Left lung (tissue), 10 donors: ENCODE measurements around the gene GPR37L1. TPM values are rescaled to one million over a fixed set of nuclear protein-coding genes. Genes with fewer than 3 reads are reported as not detected.
A peak's percentile ranks its signal among the peaks of the same experiment; 100 is the strongest.

Experiments
- ATAC-seq: fragments of 200-7000 bp; cut with Tn5 transposase; one replicate; pipeline ENCODE4 v1.9.1; 2020; ENCODE audit warnings: moderate library complexity
- DNase-seq, 4 donors: peaks; one replicate each; pipeline ENCODE4 v3.0.0-alpha.2; 2013 to 2020
- H3K27ac ChIP-seq, 2 donors: fragments of 200-600 bp; sonication (generic) in 1 of 2; one replicate each; pipeline versions ENCODE4 v1.5.0 to v1.8.0; 2020 to 2021
- H3K27me3 ChIP-seq, 2 donors: fragments of 200-600 bp; sonication (generic) in 1 of 2; one replicate each; pipeline versions ENCODE4 v1.5.0 to v1.8.0; 2020 to 2021
- H3K36me3 ChIP-seq, 2 donors: fragments of 200-600 bp; sonication (generic) in 1 of 2; one replicate each; pipeline versions ENCODE4 v1.5.0 to v1.8.0; 2020 to 2021
- H3K4me1 ChIP-seq, 2 donors: fragments of 200-600 bp; one replicate each; pipeline ENCODE4 v1.8.0; 2021
- H3K4me3 ChIP-seq, 2 donors: fragments of 200-600 bp; sonication (generic) in 1 of 2; one replicate each; pipeline versions ENCODE4 v1.5.0 to v1.8.0; 2020 to 2021; ENCODE audit warnings: mild to moderate bottlenecking in 1 of 2
- H3K9me3 ChIP-seq, 2 donors: fragments of 200-600 bp; sonication (generic) in 1 of 2; one replicate each; pipeline versions ENCODE4 v1.5.0 to v1.8.0; 2020 to 2021
- intact Hi-C, 2 donors: fragments of 100-400 bp; cut with DNase I; formaldehyde crosslinking; loops; one replicate each; pipeline versions ENCODE4 v1.11.2 to v1.14.2; 2022
- polyA plus RNA-seq, 6 donors: library from polyadenylated mRNA; unstranded; fragments of 120-200 nt; gene quantifications; one replicate each; pipeline ENCODE4 v1.2.1, GENCODE V29; 2013; ENCODE audit not compliant: insufficient read length in 6 of 6
- total RNA-seq, 2 donors: library from RNA; stranded (reverse); fragmentation: NEBNext Ultra II Directional; extraction: Animal tissue kit (Norgen Biotek cat#: 25700); gene quantifications; one replicate each; pipeline ENCODE4 v1.2.1, GENCODE V29; 2021
- TF ChIP-seq, protein P1 (sequence below), 2 donors: fragments of 200-600 bp; sonication (generic) in 1 of 2; IDR thresholded peaks; one replicate each; pipeline versions ENCODE4 v1.5.0 to v1.8.0; 2021; ENCODE audit warnings: antibody characterized with exemption in 2 of 2
- donor health status: DM: no; HTN: yes; CAD: no.
- donor health status: DM: no; HTN: no; CAD: no.

The GPR37L1 gene
- total and polyA plus RNA-seq, 8 donors, result 0.05 to 0.20 (median 0.10) TPM

DNA sequence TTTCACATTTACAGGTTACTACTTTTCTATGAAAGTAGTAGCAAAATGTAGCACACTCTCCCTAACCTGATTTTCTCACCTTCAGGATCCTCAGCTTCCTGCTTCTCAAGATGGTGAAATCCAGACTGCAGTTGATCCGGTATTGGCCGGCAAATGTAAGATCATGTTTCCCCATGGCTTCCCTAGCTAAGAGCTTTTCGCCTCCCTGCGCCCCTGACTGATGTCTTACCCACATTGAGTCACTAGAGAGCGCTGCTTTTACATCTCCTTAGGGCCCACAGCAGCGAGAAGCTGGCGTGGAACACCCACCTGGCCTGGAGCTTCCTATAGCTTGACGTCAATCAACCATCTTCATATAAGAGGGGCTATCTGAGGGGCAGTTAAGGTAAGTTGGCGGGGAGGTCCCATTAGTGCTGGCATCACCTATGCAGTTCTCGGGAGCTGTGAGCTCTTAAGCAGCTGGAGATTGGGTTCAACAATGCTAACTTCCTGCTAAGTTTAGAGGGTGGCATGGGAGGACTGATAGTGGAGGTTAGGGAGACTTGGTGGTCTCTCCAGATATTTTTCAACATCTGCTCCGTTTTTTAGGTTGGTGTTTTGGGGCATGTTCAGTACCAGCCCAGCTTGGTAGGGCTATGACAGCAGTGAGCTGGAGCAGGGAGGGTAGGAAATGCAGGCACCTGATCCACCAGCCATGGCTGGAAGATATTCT, 32.2 kb downstream of the GPR37L1 start:
- H3K27ac ChIP-seq, result peak overlapping the region in 1 of 2 donors; percentile 15
- peaks cover 11 to 58% of the 10 kb centered on the region in 2 donors for H3K4me1 ChIP-seq
- intact Hi-C loops, result no loop called here
- H3K27me3 ChIP-seq, result no peaks in the 10 kb centered on the region
- peaks cover 0 to 45% of the 10 kb centered on the region in 2 donors for H3K36me3 ChIP-seq
- TF ChIP-seq, protein P1, sequence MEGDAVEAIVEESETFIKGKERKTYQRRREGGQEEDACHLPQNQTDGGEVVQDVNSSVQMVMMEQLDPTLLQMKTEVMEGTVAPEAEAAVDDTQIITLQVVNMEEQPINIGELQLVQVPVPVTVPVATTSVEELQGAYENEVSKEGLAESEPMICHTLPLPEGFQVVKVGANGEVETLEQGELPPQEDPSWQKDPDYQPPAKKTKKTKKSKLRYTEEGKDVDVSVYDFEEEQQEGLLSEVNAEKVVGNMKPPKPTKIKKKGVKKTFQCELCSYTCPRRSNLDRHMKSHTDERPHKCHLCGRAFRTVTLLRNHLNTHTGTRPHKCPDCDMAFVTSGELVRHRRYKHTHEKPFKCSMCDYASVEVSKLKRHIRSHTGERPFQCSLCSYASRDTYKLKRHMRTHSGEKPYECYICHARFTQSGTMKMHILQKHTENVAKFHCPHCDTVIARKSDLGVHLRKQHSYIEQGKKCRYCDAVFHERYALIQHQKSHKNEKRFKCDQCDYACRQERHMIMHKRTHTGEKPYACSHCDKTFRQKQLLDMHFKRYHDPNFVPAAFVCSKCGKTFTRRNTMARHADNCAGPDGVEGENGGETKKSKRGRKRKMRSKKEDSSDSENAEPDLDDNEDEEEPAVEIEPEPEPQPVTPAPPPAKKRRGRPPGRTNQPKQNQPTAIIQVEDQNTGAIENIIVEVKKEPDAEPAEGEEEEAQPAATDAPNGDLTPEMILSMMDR (IDR thresholded peaks at IDR 0.05), result peak; percentile 29 to 44
- H3K4me3 ChIP-seq, result no peak overlapping the region
- H3K9me3 ChIP-seq, result no peaks in the 10 kb centered on the region
- ATAC-seq (peak; percentile 91), DNase-seq (peak in 2 of 4 donors; percentile 77 to 79)

DNA sequence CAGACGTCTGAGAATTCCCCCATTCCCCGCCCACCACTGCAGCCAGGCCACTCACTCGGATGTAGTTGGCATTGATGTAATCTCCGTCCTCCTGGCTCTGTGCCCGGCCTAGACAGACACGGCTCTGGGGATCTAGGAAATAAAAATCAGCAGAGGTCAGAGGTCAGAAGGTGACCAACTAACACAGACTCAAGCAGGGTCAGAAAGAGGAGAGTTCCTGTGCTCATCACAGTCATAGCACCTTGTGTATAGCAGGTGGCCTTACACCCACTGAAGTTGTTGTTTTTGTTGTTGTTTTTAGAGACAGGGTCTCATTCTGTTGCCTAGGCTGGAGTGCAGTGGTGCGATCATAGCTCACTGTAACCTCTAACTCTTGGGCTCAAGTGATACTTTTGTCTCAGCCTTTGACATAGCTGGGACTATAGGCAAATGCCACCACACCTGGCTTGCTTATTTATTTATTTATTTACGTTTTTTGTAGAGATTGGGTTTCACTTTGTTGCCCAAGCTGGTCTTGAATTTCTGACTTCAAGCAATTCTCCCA, 32.8 kb downstream of the GPR37L1 start:
- ATAC-seq (peak; percentile 56), DNase-seq (peak in 2 of 4 donors; percentile 82 to 83)
- H3K4me3 ChIP-seq, result no peak overlapping the region
- H3K4me1 ChIP-seq, result peaks cover 11 to 64% of the 10 kb centered on the region in 2 donors
- no peak overlapping the region for H3K27ac ChIP-seq
- H3K9me3 ChIP-seq, result no peaks in the 10 kb centered on the region
- intact Hi-C loops, result no loop called here
- TF ChIP-seq, protein P1 (IDR thresholded peaks at IDR 0.05), result no peak
- no peaks in the 10 kb centered on the region for H3K27me3 ChIP-seq
- peaks cover 0 to 39% of the 10 kb centered on the region in 2 donors for H3K36me3 ChIP-seq

DNA sequence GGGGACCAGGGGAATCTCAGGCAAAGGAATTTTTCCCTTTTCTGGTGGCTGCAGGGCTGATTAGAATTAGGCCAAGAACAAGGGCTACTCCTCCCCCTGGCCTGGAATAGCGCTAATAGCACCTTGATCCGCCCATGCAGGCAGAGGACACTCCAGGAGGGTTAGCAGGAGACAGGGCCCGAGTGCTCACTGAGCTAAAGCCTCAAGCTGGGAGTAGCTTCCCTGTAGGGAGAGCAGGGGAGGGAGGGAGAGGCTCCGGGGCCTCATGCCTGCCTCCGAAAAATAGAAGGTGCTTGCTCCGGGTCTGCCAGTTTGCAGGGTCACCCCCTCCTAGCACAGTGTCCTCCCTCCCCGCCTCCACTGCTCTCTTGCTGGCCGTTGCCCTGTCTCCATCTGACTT, 33.9 kb downstream of the GPR37L1 start:
- ATAC-seq, result no peak
- Histone ChIP-seq H3K4me3 (no peak overlapping the region), H3K27me3 (no peaks in the 10 kb centered on the region)

DNA sequence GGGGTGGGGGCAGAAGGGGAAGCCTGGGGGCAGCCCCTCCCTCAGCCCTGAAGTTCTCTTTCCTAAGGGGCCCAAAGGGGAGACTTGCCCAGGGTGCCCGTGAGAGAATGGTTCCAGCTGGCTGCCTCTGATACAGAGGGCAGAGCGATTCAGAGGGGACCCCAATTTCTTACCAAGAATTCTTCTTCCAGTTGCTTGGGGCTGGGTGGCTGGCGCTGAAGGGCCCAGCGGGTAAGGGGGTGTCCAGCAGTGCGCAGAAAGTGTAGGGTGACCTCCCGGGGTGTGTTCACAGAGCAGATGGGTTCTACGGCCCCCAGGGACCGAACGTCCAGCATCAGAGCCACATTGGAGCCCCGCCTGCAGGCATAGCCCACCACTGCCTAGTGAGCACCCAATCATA, 35.2 kb downstream of the GPR37L1 start:
- Histone ChIP-seq H3K4me3 (no peak overlapping the region), H3K36me3 (peaks cover 0 to 15% of the 10 kb centered on the region in 2 donors), H3K9me3 (no peaks in the 10 kb centered on the region), H3K27me3 (no peaks in the 10 kb centered on the region), H3K4me1 (peaks cover 11 to 88% of the 10 kb centered on the region in 2 donors), H3K27ac (no peak overlapping the region)
- TF ChIP-seq, protein P1 (IDR thresholded peaks at IDR 0.05), result no peak
- ATAC-seq (no peak), DNase-seq (peak in 1 of 4 donors; percentile 40)
- intact Hi-C loops, result no loop called here

More for the DNA sequence above, 33.9 kb downstream of the GPR37L1 start:
- Histone ChIP-seq H3K27ac (no peak overlapping the region), H3K9me3 (no peaks in the 10 kb centered on the region), H3K4me1 (peaks cover 11 to 75% of the 10 kb centered on the region in 2 donors), H3K36me3 (peaks cover 0 to 28% of the 10 kb centered on the region in 2 donors)
- intact Hi-C loops, result no loop called here
- TF ChIP-seq, protein P1 (IDR thresholded peaks at IDR 0.05), result no peak
- peak in 1 of 4 donors; percentile 43 for DNase-seq

DNA sequence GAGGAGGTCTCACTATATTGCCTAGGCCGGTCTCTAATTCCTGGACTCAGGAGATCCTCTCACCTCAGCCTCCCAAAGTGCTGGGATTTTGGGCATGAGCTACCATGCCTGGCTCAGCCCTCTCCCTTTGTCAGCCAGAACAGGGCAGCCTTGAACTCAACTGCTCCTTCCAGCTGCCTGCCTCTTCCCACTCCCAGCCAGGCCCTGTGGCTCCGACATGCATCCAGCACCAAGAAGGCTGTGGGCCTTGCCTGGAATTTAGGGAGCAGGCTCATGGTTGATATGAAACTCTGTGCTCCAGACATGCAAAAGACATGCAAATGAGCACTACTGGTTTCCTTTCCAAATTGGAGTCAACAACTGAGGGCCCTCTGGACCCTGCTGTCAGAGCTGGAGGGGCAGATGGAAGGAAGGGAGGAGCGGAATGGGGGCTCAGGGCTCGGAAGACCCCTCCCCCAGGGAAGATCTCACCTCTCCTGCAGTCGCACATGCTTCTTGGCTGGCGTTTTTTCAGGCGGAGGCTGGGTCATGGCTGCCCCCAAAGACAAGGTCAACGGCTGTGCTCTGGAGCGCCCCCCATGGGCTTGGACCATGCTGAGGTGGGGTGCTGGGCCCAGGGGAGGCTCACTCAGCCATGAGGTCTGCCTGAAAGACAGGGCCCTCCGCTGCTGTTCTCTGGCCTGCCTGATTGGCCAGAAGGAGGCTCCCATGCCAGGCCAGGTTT, 36.3 kb downstream of the GPR37L1 start:
- Histone ChIP-seq H3K9me3 (no peaks in the 10 kb centered on the region), H3K36me3 (peaks cover 0 to 7% of the 10 kb centered on the region in 2 donors), H3K27me3 (no peaks in the 10 kb centered on the region), H3K4me3 (peak overlapping the region in 1 of 2 donors; percentile 51), H3K27ac (peak overlapping the region in 1 of 2 donors; percentile 80), H3K4me1 (peaks cover 11 to 91% of the 10 kb centered on the region in 2 donors)
- DNase-seq (no peak), ATAC-seq (no peak)
- intact Hi-C loops, result no loop called here
- TF ChIP-seq, protein P1 (IDR thresholded peaks at IDR 0.05), result no peak
